GM12891 (cell line): Measurements from ENCODE around the gene TLN1.

Source experiments
- POLR2A ChIP-seq: IDR thresholded peaks from 2 replicates; pipeline ENCODE4 v1.6.1; 2011; ENCODE audit warnings: low read depth, low read length, control low read depth
- POLR2AphosphoS5 ChIP-seq: IDR thresholded peaks from 2 replicates; pipeline ENCODE4 v1.6.1; 2011; ENCODE audit warnings: low read depth, low read length, control low read depth
- TAF1 ChIP-seq: IDR thresholded peaks from 2 replicates; pipeline ENCODE4 v1.6.1; 2011; ENCODE audit warnings: low read depth, low read length, control low read depth

DNA sequence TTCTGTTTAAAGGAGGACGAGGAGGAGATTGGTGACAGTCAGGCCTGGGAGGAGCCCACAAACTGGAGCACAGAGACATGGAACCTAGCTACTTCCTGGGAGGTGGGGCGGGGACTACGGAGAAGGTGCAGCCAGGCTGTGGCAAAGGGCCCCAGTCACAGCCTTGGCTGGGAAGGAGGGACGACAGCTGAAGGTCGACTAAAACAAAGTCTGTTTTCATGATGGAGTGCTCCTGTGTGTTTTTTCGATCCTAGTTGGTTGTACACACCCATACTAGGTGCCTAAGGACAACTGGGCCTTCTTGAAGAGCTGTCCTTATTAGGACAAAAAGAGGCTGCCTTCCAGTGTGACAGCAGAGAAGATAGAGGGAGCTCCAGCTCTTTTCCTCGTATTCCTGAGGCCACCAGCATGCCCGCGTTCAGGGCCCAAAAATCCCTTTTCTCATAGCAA, 71.0 kb downstream of the TLN1 start:
- TF ChIP-seq POLR2AphosphoS5: no peak
- TF ChIP-seq POLR2A: no peak
- no peak for TF ChIP-seq TAF1
